ENCODE data around the gene OSBPL8.
"Not testable (repeated sequence)": the region's sequence is repeated elsewhere in the genome, so short reads cannot be mapped to it uniquely, and the experiment has no call there.

OSBPL8 gene

DNA sequence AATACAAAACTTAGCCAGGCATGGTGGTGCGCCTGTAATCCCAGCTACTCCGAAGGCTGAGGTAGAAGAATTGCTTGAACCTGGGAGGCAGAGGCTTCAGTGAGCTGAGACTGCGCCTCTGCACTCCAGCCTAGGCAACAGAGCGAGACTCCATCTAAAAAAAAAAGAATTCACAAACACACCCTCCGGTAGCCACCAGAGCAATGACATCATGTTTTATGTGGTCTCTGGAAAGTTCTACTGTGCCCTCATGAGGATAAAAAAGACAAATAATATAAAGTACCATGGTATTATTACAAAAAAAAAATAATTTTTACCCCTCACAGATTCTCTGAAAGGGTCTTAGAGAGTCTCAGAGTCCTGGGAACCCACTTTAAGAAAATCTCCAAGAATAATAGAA is 81.5 kb downstream of the OSBPL8 start:
- H3K36me3 ChIP-seq (ENCODE audit: control insufficient read depth in 2 of 2, insufficient read depth in 1 of 2, low read length in 2 of 2), result no peaks in the 10 kb centered on the region; a peak in 1 of 3 replicates

DNA sequence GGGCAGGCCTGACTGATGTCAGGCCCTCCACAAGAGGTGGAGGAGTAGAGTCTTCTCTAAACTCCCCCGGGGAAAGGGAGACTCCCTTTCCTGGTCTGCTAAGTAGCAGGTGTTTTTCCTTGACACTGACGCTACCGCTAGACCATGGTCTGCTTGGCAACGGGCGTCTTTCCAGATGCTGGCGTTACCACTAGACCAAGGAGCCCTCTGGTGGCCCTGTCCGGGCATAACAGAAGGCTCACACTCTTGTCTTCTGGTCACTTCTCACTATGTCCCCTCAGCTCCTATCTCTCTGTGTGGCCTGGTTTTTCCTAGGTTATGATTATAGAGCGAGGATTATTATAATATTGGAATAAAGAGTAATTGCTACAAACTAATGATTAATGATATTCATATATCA is 86.7 kb downstream of the OSBPL8 start:
- H3K4me3 ChIP-seq (ENCODE audit: low read depth, low read length); H3K36me3 ChIP-seq (ENCODE audit: control insufficient read depth in 2 of 2, insufficient read depth in 1 of 2, low read length in 2 of 2); POLR2A ChIA-PET; H3K9me3 ChIP-seq (ENCODE audit: control insufficient read depth, insufficient read depth, low read depth, low read length); H3K4me1 ChIP-seq (ENCODE audit: control insufficient read depth, insufficient read depth, low read length); H3K27ac ChIP-seq (ENCODE audit: extremely low read depth, low read depth, low read length): not testable (repeated sequence)
- CTCF ChIA-PET, result interaction anchor here (1.3 to 1.5 kb wide), 2 partner anchors 9 to 12 kb away, joined by 3 to 5 read pairs; no protein-coding TSS in a partner anchor

More for the DNA sequence above, 81.5 kb downstream of the OSBPL8 start:
- Histone ChIP-seq H3K4me1 (ENCODE audit: control insufficient read depth, insufficient read depth, low read length) (peaks cover 4% of the 10 kb centered on the region; the same call in 1 of the 2 replicates), H3K9me3 (ENCODE audit: control insufficient read depth, insufficient read depth, low read depth, low read length) (no peaks in the 10 kb centered on the region), H3K4me3 (ENCODE audit: low read depth, low read length) (no peak overlapping the region), H3K27ac (ENCODE audit: extremely low read depth, low read depth, low read length) (no peak overlapping the region)
- no peak for TF ChIP-seq OSR2 (tag by site-specific recombination; IDR thresholded peaks at IDR 0.05)
- TF ChIP-seq, protein P1, sequence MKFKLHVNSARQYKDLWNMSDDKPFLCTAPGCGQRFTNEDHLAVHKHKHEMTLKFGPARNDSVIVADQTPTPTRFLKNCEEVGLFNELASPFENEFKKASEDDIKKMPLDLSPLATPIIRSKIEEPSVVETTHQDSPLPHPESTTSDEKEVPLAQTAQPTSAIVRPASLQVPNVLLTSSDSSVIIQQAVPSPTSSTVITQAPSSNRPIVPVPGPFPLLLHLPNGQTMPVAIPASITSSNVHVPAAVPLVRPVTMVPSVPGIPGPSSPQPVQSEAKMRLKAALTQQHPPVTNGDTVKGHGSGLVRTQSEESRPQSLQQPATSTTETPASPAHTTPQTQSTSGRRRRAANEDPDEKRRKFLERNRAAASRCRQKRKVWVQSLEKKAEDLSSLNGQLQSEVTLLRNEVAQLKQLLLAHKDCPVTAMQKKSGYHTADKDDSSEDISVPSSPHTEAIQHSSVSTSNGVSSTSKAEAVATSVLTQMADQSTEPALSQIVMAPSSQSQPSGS (tag by site-specific recombination; IDR thresholded peaks at IDR 0.05; ENCODE audit: low read depth), result peak; percentile 64
- ChIA-PET POLR2A (no interaction called here), CTCF (no interaction called here)

DNA sequence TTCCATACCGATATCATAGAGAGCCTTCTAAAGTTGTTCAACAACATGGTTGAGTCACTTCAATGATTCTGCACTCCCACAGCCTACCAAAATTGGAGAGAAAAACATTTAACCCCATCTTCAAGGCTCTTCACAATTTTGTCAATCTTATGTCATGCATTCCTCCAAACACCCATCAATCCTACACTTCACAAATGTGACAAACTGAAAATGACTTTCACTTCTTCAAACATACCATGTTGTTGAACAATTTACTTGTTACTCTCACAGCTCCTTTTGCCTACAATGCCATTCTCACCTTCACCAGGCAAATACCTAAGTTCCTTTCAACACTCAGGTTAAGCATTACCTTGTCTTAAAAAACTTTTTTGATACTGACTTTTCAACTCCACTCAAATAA is 88.0 kb downstream of the OSBPL8 start:
- CTCF ChIA-PET, result interaction anchor here (0.6 to 1.5 kb wide), 3 partner anchors 11 to 705 kb away, joined by 3 read pairs; no protein-coding TSS in a partner anchor
- Histone ChIP-seq H3K9me3 (ENCODE audit: control insufficient read depth, insufficient read depth, low read depth, low read length) (no peaks in the 10 kb centered on the region), H3K4me3 (ENCODE audit: low read depth, low read length) (no peak overlapping the region), H3K4me1 (ENCODE audit: control insufficient read depth, insufficient read depth, low read length) (peaks cover 10% of the 10 kb centered on the region; the same call in 1 of the 2 replicates), H3K36me3 (ENCODE audit: control insufficient read depth in 2 of 2, insufficient read depth in 1 of 2, low read length in 2 of 2) (no peaks in the 10 kb centered on the region), H3K27ac (ENCODE audit: extremely low read depth, low read depth, low read length) (no peak overlapping the region)
- peak; percentile 39; the same call in 1 of the 2 replicates for TF ChIP-seq PRDM1 (tag by site-specific recombination; IDR thresholded peaks at IDR 0.05)
- TF ChIP-seq ZNF394 (tag by site-specific recombination; IDR thresholded peaks at IDR 0.05; ENCODE audit: borderline replicate concordance), result no peak
- no peak for TF ChIP-seq ZNF138 (tag by site-specific recombination; IDR thresholded peaks at IDR 0.05; ENCODE audit: borderline replicate concordance)
- TF ChIP-seq, protein P2, sequence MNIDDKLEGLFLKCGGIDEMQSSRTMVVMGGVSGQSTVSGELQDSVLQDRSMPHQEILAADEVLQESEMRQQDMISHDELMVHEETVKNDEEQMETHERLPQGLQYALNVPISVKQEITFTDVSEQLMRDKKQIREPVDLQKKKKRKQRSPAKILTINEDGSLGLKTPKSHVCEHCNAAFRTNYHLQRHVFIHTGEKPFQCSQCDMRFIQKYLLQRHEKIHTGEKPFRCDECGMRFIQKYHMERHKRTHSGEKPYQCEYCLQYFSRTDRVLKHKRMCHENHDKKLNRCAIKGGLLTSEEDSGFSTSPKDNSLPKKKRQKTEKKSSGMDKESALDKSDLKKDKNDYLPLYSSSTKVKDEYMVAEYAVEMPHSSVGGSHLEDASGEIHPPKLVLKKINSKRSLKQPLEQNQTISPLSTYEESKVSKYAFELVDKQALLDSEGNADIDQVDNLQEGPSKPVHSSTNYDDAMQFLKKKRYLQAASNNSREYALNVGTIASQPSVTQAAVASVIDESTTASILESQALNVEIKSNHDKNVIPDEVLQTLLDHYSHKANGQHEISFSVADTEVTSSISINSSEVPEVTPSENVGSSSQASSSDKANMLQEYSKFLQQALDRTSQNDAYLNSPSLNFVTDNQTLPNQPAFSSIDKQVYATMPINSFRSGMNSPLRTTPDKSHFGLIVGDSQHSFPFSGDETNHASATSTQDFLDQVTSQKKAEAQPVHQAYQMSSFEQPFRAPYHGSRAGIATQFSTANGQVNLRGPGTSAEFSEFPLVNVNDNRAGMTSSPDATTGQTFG (tag by site-specific recombination; IDR thresholded peaks at IDR 0.05; ENCODE audit: borderline replicate concordance), result no peak
- POLR2A ChIA-PET, result no interaction called here

DNA sequence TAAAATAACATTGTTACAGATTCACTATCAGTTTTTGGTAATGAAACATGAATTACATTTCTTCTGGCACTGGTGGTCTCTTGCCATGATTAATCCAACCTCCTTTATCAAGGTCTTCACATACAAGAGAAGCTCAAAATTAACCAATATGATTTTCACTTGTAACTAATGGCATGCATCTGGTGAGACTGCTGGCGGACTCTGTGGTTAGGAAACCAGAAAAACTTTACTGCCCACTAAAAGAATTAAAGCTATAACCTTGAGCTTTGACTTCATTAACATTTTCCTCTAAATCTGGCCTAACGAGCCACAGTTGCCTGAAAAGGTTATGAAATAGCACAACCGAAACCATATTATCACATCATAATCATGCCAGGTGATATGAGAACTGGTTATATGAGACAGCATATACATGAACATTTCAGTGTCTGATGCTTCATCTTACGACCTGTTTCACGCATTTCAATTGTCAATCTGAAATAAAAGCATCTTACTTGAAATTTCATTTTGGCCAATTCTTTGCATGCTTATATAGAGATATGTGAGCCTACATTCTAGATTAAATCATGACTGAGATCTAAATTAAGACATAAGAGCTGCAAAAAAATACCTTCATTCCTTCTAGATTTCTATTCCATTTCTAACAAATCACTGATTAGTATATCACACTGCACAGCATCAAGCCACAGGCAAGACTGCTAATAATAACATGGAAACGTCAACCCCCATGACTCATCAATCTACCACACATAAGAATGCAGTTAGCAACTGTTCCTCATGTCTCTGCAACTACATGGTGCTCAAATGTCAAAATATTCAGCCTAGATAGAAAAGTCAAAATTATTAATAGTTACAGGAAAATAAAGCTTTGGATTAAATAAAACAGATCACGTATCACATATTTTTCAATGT is 89.3 kb downstream of the OSBPL8 start:
- Histone ChIP-seq H3K36me3 (ENCODE audit: control insufficient read depth in 2 of 2, insufficient read depth in 1 of 2, low read length in 2 of 2) (no peaks in the 10 kb centered on the region), H3K9me3 (ENCODE audit: control insufficient read depth, insufficient read depth, low read depth, low read length) (no peaks in the 10 kb centered on the region), H3K4me1 (ENCODE audit: control insufficient read depth, insufficient read depth, low read length) (peaks cover 6% of the 10 kb centered on the region; the same call in 1 of the 2 replicates), H3K27ac (ENCODE audit: extremely low read depth, low read depth, low read length) (no peak overlapping the region), H3K4me3 (ENCODE audit: low read depth, low read length) (no peak overlapping the region)
- POLR2A ChIA-PET, result no interaction called here
- CTCF ChIA-PET, result interaction anchor here (1.2 kb wide), 1 partner anchor 14 kb away, joined by 3 read pairs; no protein-coding TSS in a partner anchor
- 0 out of 2 replicates have a peak, but pooled peaks have one; percentile 33 for TF ChIP-seq ZNF629 (tag by site-specific recombination; IDR thresholded peaks at IDR 0.05)
- no peak for TF ChIP-seq ZNF792 (tag by site-specific recombination; IDR thresholded peaks at IDR 0.05)
- 0 out of 2 replicates have a peak, but pooled peaks have one; percentile 15 for TF ChIP-seq ZBTB17 (tag by site-specific recombination; IDR thresholded peaks at IDR 0.05)
- no peak for TF ChIP-seq SP3 (tag by site-specific recombination; IDR thresholded peaks at IDR 0.05)
- 0 out of 2 replicates have a peak, but pooled peaks have one; percentile 15 for TF ChIP-seq ZEB2 (tag by site-specific recombination; IDR thresholded peaks at IDR 0.05)
- no peak for TF ChIP-seq ZNF530 (tag by site-specific recombination; IDR thresholded peaks at IDR 0.05; ENCODE audit: low read depth)
- 0 out of 2 replicates have a peak, but pooled peaks have one; percentile 53 for TF ChIP-seq SP7 (tag by site-specific recombination; IDR thresholded peaks at IDR 0.05)
- TF ChIP-seq, protein P3, sequence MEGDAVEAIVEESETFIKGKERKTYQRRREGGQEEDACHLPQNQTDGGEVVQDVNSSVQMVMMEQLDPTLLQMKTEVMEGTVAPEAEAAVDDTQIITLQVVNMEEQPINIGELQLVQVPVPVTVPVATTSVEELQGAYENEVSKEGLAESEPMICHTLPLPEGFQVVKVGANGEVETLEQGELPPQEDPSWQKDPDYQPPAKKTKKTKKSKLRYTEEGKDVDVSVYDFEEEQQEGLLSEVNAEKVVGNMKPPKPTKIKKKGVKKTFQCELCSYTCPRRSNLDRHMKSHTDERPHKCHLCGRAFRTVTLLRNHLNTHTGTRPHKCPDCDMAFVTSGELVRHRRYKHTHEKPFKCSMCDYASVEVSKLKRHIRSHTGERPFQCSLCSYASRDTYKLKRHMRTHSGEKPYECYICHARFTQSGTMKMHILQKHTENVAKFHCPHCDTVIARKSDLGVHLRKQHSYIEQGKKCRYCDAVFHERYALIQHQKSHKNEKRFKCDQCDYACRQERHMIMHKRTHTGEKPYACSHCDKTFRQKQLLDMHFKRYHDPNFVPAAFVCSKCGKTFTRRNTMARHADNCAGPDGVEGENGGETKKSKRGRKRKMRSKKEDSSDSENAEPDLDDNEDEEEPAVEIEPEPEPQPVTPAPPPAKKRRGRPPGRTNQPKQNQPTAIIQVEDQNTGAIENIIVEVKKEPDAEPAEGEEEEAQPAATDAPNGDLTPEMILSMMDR (tag by site-specific recombination; IDR thresholded peaks at IDR 0.05), result no peak

All from HEK293 (cell line).